ENCODE measurements around the gene SAMD10.
"Not testable (repeated sequence)": the region's sequence is repeated elsewhere in the genome, so short reads cannot be mapped to it uniquely, and the experiment has no call there.

GRCh38 chr20:63960654-63961621, 18.5 kb downstream of the SAMD10 start:
- not testable (repeated sequence) for TF ChIP-seq CTCF (IDR thresholded peaks at IDR 0.05; ENCODE audit: low read length); EZH2 (optimal IDR thresholded peaks at IDR 0.05; ENCODE audit: low read depth, low read length)
